Neuronal stem cell (in vitro differentiated cells): Measurements from ENCODE around the gene SPINK8.
A peak's percentile ranks its signal among the peaks of the same experiment; 100 is the strongest.

Experiments used
- DNase-seq: peaks from one replicate; pipeline ENCODE4 v3.0.0-alpha.2; 2013; ENCODE audit warnings: low spot score
- H2AFZ ChIP-seq: one replicate; pipeline ENCODE4 v1.6.1; 2013; ENCODE audit warnings: mild to moderate bottlenecking, low read length, inconsistent platforms
- H2AK5ac ChIP-seq: 2 replicates; pipeline ENCODE4 v1.6.1; 2013; ENCODE audit warnings: low read depth, mild to moderate bottlenecking, inconsistent platforms, low read length, moderate library complexity, mixed read lengths
- H2BK120ac ChIP-seq: 2 replicates; pipeline ENCODE4 v1.6.1; 2013; ENCODE audit warnings: low read depth, mild to moderate bottlenecking, inconsistent platforms, low read length, moderate library complexity, mixed read lengths
- H2BK12ac ChIP-seq: one replicate; pipeline ENCODE4 v1.6.1; 2013; ENCODE audit warnings: low read length, inconsistent platforms
- H2BK15ac ChIP-seq: 2 replicates; pipeline ENCODE4 v1.6.1; 2013; ENCODE audit warnings: mild to moderate bottlenecking, low read length, inconsistent platforms, mixed read lengths
- H2BK5ac ChIP-seq: one replicate; pipeline ENCODE4 v1.6.1; 2013; ENCODE audit warnings: inconsistent platforms, mild to moderate bottlenecking, low read length, moderate library complexity
- H3K14ac ChIP-seq: one replicate; pipeline ENCODE4 v1.6.1; 2013; ENCODE audit warnings: low read length, inconsistent platforms
- H3K18ac ChIP-seq: 2 replicates; pipeline ENCODE4 v1.6.1; 2013; ENCODE audit warnings: low read length, inconsistent platforms
- H3K23ac ChIP-seq: 2 replicates; pipeline ENCODE4 v1.6.1; 2013; ENCODE audit warnings: low read depth, mild to moderate bottlenecking, mixed read lengths, low read length, inconsistent platforms; ENCODE audit not compliant: poor library complexity
- H3K27ac ChIP-seq: replicated peaks from 3 replicates; pipeline ENCODE4 v1.5.1; 2013; ENCODE audit warnings: low read length, inconsistent platforms
- H3K27me3 ChIP-seq, 3 experiments: 2 replicates each; pipeline ENCODE4 v1.6.1; 2013; ENCODE audit warnings: low read length in 3 of 3, mild to moderate bottlenecking in 2 of 3, inconsistent platforms in 1 of 3, low read depth in 1 of 3, mixed read lengths in 1 of 3, moderate library complexity in 1 of 3; ENCODE audit not compliant: control insufficient read depth in 3 of 3, insufficient read depth in 3 of 3
- H3K36me3 ChIP-seq, 2 donors: replicated peaks in 1 of 2; 2 replicates each; pipeline ENCODE4 v1.6.1; 2013; ENCODE audit warnings: low read length in 2 of 2; ENCODE audit not compliant: control insufficient read depth in 2 of 2, insufficient read depth in 2 of 2
- H3K4ac ChIP-seq: 2 replicates; pipeline ENCODE4 v1.6.1; 2013; ENCODE audit warnings: inconsistent platforms, mild to moderate bottlenecking, low read length, moderate library complexity
- H3K4me1 ChIP-seq, 2 donors: 1 replicate in 1 of 2; 2 replicates in 1 of 2; pipeline ENCODE4 v1.6.1; 2013; ENCODE audit warnings: low read length in 2 of 2, low read depth in 1 of 2; ENCODE audit not compliant: control insufficient read depth in 2 of 2, insufficient read depth in 1 of 2
- H3K4me2 ChIP-seq: one replicate; pipeline ENCODE4 v1.6.1; 2013; ENCODE audit warnings: mild to moderate bottlenecking, low read length, inconsistent platforms; ENCODE audit not compliant: insufficient read depth, poor library complexity, severe bottlenecking
- H3K4me3 ChIP-seq, 2 donors: 2 replicates each; pipeline ENCODE4 v1.5.1; 2013; ENCODE audit warnings: low read length in 2 of 2, mild to moderate bottlenecking in 2 of 2, inconsistent platforms in 1 of 2, moderate library complexity in 1 of 2
- H3K79me1 ChIP-seq: one replicate; pipeline ENCODE4 v1.6.1; 2013; ENCODE audit warnings: low read depth, mild to moderate bottlenecking, inconsistent platforms, low read length, moderate library complexity
- H3K9ac ChIP-seq: one replicate; pipeline ENCODE4 v1.6.1; 2013; ENCODE audit warnings: mild to moderate bottlenecking, low read depth, low read length, inconsistent platforms; ENCODE audit not compliant: poor library complexity
- H3K9me3 ChIP-seq, 2 donors: replicated peaks in 1 of 2; 2 replicates each; pipeline versions ENCODE3 to v1.6.1; 2013; ENCODE audit warnings: low read length in 2 of 2, mild to moderate bottlenecking in 2 of 2, inconsistent platforms in 1 of 2, low read depth in 1 of 2, mixed read lengths in 1 of 2, moderate library complexity in 1 of 2; ENCODE audit not compliant: control insufficient read depth in 2 of 2, insufficient read depth in 1 of 2
- H4K8ac ChIP-seq: one replicate; pipeline ENCODE4 v1.6.1; 2013; ENCODE audit warnings: low read depth, mild to moderate bottlenecking, inconsistent platforms, low read length, moderate library complexity
- H4K91ac ChIP-seq: one replicate; pipeline ENCODE4 v1.6.1; 2013; ENCODE audit warnings: low read length, low read depth, mild to moderate bottlenecking, inconsistent platforms; ENCODE audit not compliant: poor library complexity
- WGBS, 2 donors: extraction: QIAGEN DNeasy Blood & Tissue Kit; methylation state at CpG; one replicate each; pipeline ENCODE4 v1.1.7; 2013; ENCODE audit warnings: missing lambda C conversion rate in 2 of 2, mixed read lengths in 1 of 2; ENCODE audit not compliant: insufficient read length in 2 of 2, insufficient replicate concordance in 1 of 2; ENCODE audit errors: extremely low coverage in 2 of 2; 5-methylcytosine and 5-hydroxymethylcytosine counted together

SPINK8 gene

DNA sequence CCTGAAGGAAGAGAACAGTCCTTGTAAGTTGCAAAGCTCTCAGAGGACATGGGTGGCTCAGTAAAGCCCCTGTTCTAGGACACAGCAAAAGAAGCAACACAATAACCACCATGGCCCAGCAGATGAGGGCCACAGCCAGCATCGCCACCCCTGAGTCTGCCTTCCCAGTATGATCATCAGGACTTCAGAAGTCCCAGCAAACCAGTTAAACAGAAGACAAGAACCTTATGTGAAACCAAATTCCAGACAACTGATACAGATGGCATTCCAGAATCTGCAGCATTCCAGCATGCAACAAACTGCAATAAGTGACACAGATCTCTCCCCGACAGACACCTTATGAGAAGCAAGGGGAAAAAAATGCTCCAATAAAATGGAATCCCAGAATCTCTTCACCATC lies 30.4 kb downstream of the SPINK8 start:
- H3K9me3 ChIP-seq: peaks cover 2 to 7% of the 10 kb centered on the region in 2 donors
- peaks cover 0 to 8% (median 3%) of the 10 kb centered on the region in 3 experiments for H3K27me3 ChIP-seq
- no peak overlapping the region for H4K91ac ChIP-seq
- H3K27ac ChIP-seq: no peak overlapping the region
- no peak overlapping the region for H3K18ac ChIP-seq
- H2BK15ac ChIP-seq: no peak overlapping the region
- H3K4me1 ChIP-seq: peaks cover 3% of the 10 kb centered on the region in 2 donors
- H2AFZ ChIP-seq: no peak overlapping the region
- no peak for DNase-seq
- peaks cover 0 to 15% of the 10 kb centered on the region in 2 donors for H3K36me3 ChIP-seq
- no peak overlapping the region for H3K4ac ChIP-seq
- no peak overlapping the region for H3K14ac ChIP-seq
- no peak overlapping the region for H2BK120ac ChIP-seq
- H3K4me2 ChIP-seq: no peak overlapping the region
- H3K9ac ChIP-seq: no peak overlapping the region
- no peak overlapping the region for H3K23ac ChIP-seq
- no peak overlapping the region for H3K4me3 ChIP-seq
- H2BK12ac ChIP-seq: no peak overlapping the region
- no peak overlapping the region for H4K8ac ChIP-seq
- peaks cover 2% of the 10 kb centered on the region for H3K79me1 ChIP-seq
- H2BK5ac ChIP-seq: no peak overlapping the region
- H2AK5ac ChIP-seq: no peak overlapping the region
- WGBS, 2 donors: no CpG with 5 or more reads among the region's 2 CpGs

- Histone ChIP-seq H2BK5ac (peak overlapping the region; percentile 71), H3K4me3 (peak overlapping the region; percentile 66 to 94), H3K79me1 (peaks cover 2% of the 10 kb centered on the region), H3K9me3 (peaks cover 2 to 7% of the 10 kb centered on the region in 2 donors), H3K36me3 (peaks cover 3 to 28% of the 10 kb centered on the region in 2 donors), H3K4me2 (peak overlapping the region; percentile 85), H2AK5ac (no peak overlapping the region), H3K27ac (peak overlapping the region; percentile 88), H4K8ac (no peak overlapping the region), H2BK15ac (no peak overlapping the region), H3K27me3 (peaks cover 0 to 4% (median 0%) of the 10 kb centered on the region in 3 experiments), H3K23ac (peak overlapping the region; percentile 83), H3K14ac (no peak overlapping the region), H3K4me1 (peaks cover 3% of the 10 kb centered on the region in 2 donors), H2AFZ (peak overlapping the region; percentile 98), H3K18ac (peak overlapping the region; percentile 95), H2BK12ac (peak overlapping the region; percentile 12), H3K4ac (no peak overlapping the region), H4K91ac (no peak overlapping the region), H2BK120ac (no peak overlapping the region), H3K9ac (peak overlapping the region; percentile 87)
- peak; percentile 8 for DNase-seq
- WGBS, 2 donors: no CpG with 5 or more reads among the region's 10 CpGs
These were observed 31.7 kb downstream of the SPINK8 start for GRCh38 chr3:48301800-48302166.

DNA sequence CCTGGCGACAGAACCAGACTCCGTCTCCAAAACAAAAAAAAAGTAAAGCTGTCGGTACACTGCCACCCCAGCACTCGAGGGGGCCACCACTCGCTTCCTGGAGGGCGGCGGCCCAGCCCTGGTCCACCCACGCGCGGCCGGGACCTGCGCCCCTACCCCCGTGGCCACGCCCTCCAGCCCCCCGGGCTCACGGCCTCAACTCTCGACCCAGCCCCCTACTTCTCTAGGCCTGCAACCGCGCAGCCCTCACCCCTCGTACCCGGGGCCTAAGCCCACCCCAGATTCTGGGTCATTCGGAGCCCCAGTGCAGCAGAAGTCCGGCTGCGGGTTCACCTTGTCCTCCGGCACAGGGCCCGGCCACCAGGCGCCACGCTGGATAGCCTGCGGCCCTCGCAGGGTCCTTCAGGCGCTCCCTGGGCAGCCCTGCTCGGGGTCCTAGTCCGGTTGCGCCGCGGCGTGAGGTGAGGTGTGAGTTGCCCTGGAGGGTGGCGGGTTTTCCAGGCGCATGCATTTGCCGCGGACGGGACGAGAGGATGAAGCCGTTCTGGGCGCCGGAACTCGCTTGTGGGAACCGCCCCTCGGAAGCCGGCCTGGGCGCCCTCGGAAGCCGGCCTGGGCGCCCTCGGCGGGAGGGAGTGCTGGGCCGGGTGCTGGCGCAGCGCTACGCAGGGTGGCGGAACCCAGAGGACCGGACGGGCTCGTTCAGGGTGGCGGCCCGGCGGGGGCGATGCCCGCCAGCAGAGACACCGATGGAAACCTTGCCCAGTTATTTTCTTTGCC lies 32.3 kb downstream of the SPINK8 start, which contains the start of gene NME6:
Gene NME6, minus strand, starts transcription at position 348 of the 780 bp plus-strand sequence.
- DNase-seq: peak; percentile 85
- Histone ChIP-seq H3K4me3 (peak within 1 kb of the TSS; percentile 66 to 94), H4K91ac (no peak within 1 kb of the TSS), H3K4me1 (peaks cover 3% of the 10 kb centered on the region in 2 donors), H3K36me3 (peaks cover 7 to 33% of the 10 kb centered on the region in 2 donors), H3K79me1 (peaks cover 2% of the 10 kb centered on the region), H2BK15ac (no peak within 1 kb of the TSS), H3K18ac (peak within 1 kb of the TSS; percentile 100), H3K4ac (no peak within 1 kb of the TSS), H3K23ac (peak within 1 kb of the TSS; percentile 83), H3K9ac (peak within 1 kb of the TSS; percentile 96), H3K4me2 (peak within 1 kb of the TSS; percentile 85), H3K27ac (peak within 1 kb of the TSS; percentile 88), H3K27me3 (no peaks in the 10 kb centered on the region), H3K9me3 (peaks cover 2 to 7% of the 10 kb centered on the region in 2 donors), H4K8ac (peak within 1 kb of the TSS; percentile 94), H2AK5ac (peak within 1 kb of the TSS; percentile 6), H3K14ac (peak within 1 kb of the TSS; percentile 85), H2AFZ (peak within 1 kb of the TSS; percentile 98), H2BK120ac (no peak within 1 kb of the TSS), H2BK5ac (peak within 1 kb of the TSS; percentile 71), H2BK12ac (peak within 1 kb of the TSS; percentile 12)
- WGBS, 2 donors: no CpG with 5 or more reads among the region's 70 CpGs
